Activated T-helper 1 cell treated with Interleukin-2 at 50 U/mL for 16 hours (primary cell): ENCODE data around the gene TMEM53.

Experiments used
- DNase-seq: peaks from one replicate; pipeline ENCODE4 v3.0.0-alpha.2; 2020; ENCODE audit warnings: low read depth

Gene TMEM53

DNA sequence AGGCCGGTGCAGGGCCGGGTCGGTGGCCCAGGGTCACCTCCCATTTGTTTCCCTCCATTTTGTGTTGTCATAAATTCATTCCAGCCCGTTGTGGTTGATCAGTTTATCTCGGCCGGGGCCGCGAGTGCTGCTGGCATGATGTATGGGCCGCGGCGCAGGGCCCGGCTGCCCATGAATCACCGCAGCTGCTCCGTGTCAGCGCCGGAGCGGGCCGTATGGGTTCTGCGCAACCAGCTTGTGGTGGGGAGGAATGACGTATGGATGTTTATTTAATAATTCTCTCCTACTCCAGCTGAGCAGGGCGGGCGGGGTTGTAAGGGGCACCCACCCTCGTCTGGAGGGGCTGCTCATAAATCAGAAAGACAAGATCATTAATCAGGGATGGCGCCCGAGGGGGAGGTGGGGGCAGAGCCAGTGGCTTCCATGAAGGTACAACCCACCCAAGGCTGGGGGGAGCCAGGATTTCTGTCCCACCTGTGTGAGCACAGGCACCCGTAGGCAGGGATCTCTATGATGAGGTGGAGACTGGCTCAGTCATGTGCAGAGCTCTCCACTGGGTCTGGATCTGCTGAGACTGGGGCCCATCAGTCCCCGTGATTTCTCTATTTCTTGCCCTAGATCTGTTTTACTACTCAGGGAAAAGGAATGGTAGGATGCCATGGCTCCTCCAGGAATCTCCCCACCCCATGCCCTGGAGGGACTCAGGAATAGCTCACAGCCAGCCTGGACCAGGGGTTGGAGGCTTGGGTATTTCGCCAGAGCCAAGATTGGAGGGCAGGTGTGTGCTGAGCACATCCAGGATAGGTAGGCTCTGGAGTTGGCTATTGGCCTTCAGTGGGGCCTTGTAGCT, 27.8 kb downstream of the TMEM53 start:
- no peak for DNase-seq

DNA sequence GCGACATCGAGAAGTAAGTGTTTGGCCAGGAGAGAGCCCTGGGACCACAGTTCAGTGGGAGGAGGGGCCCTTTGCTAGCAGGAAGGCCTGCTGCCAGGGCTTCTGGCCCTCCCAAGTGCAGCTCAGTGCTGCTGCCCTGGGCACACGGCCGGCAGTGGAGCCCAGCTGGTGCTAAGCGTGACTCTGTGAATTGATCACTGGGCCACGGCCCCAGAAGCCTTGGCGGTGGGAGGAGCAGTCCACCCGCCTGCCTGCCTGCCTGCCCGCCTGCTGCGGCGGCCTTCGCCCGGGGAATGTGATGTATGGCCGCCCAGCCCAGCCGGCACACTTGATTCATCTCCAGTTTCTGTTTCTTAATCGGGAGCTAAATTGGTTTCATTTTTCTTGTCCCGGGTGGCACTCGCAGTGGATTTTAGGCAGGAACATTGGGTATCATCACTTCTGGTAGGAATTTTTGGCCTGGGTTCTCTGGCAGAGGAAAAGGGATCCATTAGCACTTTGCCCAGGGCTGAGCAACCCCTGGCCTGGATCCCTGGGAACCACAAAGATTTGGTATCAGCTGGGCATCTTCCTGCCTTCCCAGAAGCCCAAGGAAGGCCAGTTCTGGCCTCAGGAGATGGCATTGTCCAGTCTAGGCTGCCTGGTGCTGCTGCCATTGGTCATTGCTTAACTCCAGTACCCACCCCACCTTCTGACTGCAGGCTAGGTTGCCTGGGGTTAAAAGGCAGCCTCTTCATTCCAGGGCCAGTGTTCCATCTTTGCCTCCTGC, 28.6 kb downstream of the TMEM53 start:
- no peak for DNase-seq

DNA sequence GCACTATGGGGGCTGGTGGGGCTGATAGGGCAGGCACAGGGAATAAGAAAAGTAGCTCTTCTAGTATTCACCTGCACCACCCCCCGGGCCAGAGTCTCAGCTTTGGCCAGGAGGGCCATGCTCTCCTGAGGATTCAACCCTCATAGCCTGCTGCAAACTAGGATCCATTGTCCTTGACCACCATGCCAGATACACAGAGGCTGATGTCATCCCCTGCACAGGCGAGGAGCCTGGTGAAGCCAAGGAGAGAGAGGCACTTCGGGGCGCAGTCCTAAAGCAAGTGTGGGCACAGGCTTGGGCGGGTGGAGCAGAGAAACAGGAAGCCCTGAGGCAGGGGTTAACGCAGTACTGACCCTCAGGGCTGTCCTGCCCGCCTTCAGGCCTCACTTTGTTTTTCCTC, 29.5 kb downstream of the TMEM53 start:
- DNase-seq = no peak

DNA sequence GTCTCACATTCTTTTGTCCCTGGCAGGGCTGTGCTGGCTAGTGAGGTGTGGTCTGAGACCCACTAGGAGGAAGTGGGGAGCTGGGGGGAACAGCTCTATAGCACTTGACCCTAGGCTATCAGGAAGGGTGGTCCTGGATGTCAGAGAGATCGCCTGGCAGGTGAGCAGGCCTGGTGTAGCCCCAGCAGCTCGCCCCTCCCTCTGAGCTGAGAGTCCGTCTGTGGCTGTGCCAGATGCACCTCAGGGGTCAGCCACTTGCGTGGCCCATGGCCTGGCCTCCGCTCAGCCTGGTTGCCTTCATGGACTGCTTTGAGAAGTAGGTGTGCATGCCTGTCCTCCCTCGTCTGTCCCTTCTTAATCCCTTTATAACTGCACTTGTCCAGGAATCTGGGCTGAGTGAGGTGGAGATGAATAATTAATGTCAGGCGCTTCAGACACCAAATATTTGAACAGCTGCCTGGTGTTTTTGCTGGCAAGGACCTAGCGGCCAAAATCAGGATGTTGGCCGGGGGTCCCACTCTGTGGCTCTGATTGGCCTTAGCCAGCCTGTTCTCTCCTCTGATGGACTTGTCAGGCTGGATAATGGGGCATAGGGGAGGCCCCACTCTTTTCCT, 30.5 kb downstream of the TMEM53 start:
- DNase-seq = no peak

DNA sequence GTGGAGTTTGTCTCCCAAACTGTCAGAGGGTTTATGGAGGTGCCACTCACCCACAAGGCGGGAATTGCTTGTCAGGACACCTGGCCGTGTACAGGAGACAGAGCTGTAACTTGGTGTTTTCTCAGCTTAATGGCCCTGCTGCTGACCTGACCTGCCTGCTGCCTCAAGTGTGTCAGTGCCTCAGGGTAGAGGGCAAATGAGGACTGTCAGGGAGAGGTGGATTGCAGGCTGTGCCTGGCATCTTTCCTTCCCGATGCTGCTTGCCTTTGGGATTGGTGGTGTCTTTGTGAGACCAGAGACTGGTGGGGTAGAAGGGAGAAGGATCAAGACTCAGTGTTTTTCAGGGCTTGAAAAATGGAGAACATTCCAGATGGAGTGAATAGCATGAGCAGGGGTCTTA, 31.4 kb downstream of the TMEM53 start:
- no peak for DNase-seq

DNA sequence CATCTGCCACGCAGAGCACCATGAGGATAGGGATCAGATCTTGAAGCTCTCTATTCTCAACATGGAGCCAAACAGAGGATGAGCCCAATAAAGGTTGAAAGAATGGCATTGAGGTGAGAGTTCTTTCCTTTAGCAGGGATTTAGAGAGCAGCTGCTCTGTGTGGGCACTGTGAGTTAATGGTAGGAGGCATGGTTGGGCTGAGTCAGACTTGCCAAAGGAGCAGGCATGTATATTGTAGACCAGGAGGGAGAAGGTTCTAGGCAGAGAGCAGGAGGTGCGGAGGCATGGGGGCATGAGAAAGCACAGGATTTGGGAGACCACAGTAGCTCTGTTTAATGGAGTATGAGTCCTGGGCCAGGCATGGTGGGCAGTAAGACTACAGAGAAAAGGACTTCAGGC, 32.0 kb downstream of the TMEM53 start:
- no peak for DNase-seq

DNA sequence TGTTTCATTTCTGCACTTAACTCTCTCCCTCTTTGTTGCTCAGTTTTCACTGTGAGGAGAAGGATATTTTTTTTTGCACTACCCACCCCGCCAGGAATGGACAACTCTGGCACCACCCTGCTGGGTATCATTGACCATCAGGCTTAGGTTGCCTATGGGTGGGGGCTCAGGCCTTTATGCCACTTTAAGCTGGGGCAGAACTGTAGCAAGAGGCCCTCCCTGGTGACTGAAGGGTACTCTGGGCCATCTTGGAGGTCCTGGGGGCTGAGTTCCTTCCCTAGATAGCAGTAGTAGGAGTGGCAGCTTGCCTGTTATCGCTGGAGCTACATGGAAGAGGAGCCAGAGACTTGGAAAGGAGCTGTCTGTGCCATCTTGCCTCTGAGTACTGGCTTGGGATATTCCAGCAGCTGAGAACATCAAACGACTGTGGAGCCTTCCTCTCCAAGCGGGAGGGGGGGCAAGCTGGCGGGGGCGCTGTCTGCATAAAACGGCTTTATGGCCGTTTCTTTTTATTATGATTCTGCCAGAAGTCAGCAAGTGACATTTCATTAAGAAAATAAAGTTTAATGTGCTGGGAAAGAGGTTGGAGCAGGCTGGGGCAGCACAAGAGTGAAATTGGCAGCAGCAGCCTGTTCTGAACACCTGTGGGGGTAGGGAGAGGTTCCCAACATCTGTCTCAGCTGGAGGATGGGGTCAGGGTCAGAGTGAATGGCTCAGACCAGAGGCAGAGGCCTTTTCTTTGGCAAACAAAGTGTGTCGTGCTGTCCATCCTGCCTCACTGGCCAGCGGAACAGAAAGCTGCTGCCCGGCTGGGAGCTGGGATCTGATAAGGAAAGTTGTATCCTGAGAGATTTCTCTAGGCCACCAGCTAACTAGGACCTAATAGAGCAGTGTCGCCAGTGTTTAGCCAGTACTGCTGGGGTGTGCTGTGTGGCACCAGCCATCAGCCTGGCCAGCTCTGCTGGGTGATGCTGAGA, 32.9 kb downstream of the TMEM53 start:
- DNase-seq = no peak

DNA sequence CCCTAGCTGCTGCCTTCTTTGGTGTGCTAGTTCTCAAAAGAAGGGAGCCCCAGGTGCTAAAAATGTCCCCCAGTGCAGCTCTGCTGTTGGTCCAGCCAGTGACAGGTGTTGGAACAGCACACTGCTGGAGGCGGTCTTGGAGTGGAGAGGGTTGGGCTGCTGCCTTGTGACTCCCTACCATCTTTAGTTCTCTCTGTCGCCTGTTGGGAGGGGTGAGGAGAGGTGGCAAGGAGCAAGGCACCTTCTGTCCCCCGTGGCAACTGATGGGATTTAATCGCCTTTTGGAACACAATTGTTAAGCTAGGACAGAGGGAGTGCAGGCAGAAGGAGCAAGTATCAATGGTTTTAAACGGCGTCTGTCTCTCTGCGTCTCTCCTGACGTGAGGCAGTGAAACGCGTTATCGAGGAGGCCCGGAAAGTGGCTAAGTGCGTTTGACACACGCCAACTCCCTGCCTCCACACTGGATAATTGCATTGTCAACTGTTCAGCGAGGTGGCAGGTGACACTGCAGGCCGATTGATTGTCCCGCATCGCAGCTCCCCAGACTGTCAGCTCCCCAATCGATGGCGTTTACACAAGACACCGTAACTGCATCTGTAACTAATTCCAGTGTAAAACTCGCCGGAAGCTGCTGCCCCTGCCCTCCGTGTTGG, 34.0 kb downstream of the TMEM53 start:
- no peak for DNase-seq

DNA sequence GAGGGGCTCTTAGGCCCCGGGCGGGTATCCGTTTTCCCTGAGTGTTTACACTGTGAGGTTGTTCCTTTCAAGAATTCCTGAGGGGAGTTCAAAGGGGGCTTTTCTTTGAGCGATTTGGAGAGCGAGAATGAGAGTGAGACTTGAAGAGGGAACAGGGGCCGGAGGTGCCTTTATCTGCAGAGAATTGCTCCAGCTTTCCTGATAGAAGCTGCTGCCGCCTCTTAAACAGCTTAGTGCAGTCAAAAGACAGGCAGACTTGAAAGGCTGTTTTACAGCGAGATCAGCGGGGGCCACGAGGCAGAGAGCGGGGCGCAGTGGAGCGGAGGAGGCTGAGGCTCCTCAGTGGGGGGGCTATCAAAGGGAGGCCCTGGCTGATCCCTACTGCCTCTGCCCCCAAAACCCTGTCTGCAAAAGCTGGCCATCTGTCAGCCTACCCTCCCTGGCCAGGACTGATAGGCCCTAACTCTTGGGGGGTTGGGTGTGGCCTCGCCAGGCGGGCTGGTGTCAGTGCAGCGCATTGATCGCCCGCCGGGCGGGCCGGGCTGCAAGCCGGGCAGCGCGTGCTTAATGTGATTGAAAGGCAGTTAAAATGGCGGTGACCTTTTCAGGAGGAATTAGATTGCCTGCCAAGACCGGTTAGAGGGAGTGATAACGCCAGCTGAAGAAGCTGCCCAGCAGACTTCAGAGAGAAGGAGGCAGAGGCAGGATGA, 36.4 kb downstream of the TMEM53 start:
- DNase-seq = no peak

DNA sequence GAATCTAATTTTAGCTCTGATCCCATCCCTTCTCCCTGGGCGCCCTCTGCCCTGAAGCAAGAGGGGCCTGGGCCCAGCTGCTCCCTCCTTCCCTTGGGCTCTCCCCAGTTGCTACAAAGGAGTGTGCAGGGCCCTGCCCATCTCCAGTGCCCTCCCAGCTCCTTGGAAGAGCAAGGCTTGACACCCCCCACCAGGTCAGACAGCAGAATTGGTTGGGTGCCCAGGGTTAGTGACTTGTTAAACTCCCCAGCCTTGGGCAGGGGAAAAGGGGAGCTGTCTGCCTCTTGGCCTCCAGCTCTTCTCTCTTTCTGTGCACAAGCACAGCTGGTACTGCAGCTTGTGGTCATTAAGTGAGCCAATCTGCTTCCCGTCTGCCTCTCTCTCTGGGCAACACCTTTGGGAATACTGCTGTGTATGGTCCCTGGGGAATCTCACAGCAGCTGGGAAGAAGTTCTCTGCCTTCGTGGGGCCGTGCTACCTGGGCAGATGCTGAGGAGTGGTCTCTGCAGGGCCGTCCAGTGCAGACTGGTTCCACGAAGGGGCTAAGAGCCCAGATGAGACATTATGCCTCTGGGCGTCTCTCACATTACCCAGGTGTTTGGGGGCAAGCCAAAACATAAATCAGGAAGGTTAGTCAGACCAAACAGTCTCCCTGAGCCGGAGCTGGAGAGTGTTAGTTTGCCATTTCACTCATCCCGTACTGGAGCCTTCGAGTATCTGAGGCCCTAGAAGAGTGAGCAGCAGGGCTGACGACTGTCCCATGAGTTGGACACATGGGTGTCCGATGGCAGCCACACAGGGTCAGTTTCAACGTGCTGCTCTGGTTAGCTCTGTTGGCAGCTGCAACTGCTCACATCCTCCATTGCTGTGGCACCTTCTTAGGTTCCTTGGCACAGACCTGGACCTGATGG, 37.3 kb downstream of the TMEM53 start:
- no peak for DNase-seq

DNA sequence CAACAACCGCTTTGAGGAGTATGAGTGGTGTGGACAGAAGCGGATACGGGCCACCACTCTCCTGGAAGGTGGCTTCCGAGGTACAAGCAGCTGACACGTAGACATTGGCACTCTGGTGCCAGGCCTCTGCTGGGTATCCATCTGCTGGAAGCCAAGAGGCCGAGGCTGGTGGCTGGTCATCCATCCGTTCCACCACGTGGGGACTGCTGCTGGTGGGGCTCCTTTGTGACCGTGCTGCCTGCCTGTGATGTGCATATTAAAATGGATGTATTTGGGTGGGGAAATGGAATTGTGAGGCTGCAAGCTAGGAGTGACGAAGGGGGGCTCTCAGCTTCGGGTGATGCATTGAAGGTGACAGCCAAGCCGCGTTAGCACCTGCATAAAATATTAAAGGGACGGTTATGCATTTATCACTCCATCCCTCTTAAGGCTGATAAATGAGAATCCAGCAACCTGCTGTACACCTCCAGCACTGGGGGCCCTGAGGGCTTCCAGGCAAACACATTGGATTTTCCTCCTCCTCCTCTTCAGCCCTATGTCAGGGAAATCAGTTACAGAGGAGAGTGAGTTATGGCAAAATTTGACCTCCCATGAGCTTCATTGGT, 38.1 kb downstream of the TMEM53 start:
- no peak for DNase-seq

DNA sequence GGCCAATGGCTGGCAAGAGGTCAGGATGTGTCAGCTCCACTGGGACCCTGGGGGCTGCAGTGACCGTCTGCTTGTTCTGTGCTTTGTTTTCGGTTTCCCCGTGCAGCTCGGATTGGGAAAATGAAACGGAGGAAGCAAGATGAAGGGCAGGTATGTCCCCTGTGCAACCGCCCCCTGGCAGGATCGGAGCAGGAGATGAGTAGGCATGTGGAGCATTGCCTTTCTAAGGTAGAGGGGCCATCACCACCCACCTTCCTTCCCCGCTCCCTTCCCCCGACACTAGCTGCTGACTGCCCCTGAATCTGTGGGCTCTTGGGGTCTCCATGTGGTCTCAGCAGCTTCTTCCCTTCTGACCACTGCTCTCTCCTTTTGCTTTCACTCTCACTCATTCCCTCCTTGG, 38.8 kb downstream of the TMEM53 start:
- no peak for DNase-seq

DNA sequence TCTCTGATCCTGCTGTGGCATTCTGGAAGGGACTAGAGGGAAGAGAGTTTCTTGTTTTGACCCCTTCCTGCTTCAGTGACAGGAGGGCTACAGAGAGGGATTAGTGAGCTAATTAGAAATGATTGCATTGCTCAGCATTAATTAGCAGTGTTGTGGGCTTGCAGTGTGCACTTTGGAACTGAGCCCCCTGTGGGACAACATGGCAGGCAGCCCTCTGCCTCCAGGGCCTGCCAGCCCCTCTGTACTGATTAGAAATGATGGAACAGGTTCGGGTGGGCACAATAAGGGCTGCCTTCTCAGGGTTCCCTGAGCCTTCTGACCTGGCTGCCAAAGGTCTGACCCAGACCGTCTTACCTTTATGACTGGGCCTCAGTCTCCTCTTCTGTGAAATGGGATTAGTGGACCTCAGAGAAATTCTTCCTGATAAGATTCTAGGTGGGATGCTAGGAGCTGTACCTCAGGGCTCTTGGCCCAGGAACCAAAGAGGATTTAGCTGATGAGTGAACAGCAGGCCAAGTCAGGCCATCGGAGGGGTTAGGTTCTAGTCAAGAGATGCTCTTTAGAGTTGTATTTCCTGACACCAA, 39.6 kb downstream of the TMEM53 start:
- no peak for DNase-seq

DNA sequence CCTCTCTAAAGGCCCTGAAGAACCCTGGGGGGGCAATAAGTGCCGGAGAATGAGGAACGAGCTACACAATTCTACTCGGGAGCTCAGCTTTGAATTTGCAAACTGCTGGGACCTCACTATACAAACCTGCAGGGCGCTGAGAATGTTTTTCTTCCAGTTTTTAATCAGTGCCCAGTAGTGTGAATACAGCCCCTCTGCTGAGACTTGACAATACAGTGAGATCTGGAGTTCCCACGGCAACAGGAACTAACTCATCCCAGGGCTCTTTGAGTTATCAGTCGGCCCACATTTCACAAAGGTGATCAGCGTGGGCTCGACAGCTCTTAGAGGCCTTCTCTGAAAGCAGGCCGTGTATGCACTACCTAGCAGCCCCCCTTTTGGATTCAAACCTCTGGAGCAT, 41.7 kb downstream of the TMEM53 start:
- no peak for DNase-seq

DNA sequence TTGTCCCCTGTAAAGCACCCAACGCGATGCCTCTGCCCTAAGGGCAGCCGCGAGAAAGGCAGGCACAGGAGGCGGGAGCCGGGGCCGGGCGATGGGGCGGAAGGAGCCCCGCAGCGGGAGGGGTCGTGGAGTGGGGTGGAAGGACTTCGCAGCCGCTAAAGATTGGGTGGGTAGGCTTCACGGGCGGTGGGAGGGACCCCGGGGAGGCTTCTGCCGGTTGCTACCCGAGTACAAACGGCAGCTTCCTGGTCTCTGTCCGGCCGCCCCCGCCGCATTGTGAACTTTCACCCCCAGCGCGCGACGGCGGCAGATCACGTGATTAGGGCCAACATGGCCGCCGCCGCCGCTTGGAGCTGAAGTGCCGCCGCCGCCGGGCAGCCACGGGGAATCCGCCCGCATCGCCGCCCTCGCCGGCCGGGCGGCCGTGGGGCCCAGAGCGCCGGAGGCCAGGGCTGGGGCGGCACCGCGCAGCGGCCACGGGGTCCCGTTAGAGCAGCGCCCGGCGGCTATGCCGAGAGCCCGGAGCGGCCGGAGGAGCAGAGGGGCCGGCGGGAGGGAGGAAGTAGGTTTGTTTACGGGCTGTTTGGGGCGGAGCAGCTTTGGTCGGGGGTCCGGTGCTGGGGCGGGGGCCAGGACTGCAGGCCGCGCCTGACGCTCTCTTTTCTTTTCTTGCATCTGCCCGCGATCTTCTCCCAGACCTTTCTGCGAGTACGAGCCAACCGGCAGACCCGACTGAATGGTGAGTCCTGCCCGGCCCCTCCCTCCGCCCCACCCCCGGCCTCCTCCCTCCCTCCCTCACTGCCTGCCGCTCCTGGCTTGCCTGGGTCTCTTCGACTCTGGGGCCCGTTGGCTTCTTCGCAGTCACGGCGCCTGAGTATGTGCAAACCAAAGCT, 42.4 kb downstream of the TMEM53 start:
- DNase-seq = peak; percentile 82

DNA sequence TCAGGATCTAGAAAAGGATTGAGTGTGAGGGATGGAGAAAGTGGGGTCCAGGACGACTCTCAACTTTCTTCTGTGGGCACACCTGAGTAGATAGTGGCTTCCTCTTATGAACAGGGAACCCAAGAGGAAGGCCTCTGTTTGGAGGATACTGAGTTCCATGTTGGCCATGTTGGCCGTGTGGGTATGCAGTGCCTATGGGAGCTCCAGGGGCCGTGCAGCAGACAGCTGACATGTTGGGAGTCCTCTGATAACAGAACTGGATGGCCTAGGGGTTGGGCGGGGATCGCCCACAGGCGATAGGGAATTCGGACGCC, 43.0 kb downstream of the TMEM53 start:
- DNase-seq = no peak

DNA sequence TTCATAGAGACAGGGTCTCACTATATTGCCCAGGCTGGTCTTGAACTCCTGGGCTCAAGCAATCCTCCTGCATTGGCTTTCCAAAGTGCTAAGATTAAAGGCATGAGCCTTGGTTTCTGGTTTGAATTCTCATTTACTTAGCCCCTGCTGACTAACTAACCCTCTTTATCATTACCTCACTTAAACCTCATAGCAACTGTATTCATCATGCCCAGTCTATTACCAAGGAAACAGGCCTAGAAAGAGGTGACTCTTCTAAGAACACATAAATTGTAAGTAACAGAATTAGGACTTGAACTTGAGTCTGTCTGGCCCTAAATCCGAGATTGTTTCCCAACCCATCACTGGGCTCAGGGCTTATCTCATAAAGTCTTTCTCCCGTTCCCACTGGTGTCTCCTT, 44.2 kb downstream of the TMEM53 start:
- no peak for DNase-seq
